HUES64 (cell line): ENCODE data around the gene RIPOR2.

Experiments
- H3K27ac ChIP-seq: 2 replicates; pipeline ENCODE4 v1.7.0; 2013; ENCODE audit warnings: low read depth, low read length, inconsistent platforms
- H3K27me3 ChIP-seq: 2 replicates; pipeline ENCODE4 v1.6.1; 2013; ENCODE audit warnings: mild to moderate bottlenecking, low read length; ENCODE audit not compliant: insufficient read depth
- H3K36me3 ChIP-seq: 2 replicates; pipeline ENCODE4 v1.6.1; 2013; ENCODE audit warnings: mild to moderate bottlenecking, low read length; ENCODE audit not compliant: insufficient read depth
- H3K4me1 ChIP-seq: 2 replicates; pipeline ENCODE4 v1.6.1; 2013; ENCODE audit warnings: mild to moderate bottlenecking, low read length, moderate library complexity; ENCODE audit not compliant: insufficient read depth
- H3K4me3 ChIP-seq: 2 replicates; pipeline ENCODE4 v1.5.1; 2013; ENCODE audit warnings: mild to moderate bottlenecking, low read length, moderate library complexity
- H3K9ac ChIP-seq: 2 replicates; pipeline ENCODE4 v1.6.1; 2013; ENCODE audit warnings: mild to moderate bottlenecking, low read depth, low read length
- H3K9me3 ChIP-seq: 2 replicates; pipeline ENCODE4 v1.6.1; 2013; ENCODE audit warnings: low read depth, low read length; ENCODE audit not compliant: insufficient read depth
- WGBS: fragments of 150-250, 120-280 bp; methylation state at CpG from one replicate; pipeline ENCODE4 v1.1.7; 2013; ENCODE audit warnings: missing lambda C conversion rate; 5-methylcytosine and 5-hydroxymethylcytosine counted together

RIPOR2 gene

DNA sequence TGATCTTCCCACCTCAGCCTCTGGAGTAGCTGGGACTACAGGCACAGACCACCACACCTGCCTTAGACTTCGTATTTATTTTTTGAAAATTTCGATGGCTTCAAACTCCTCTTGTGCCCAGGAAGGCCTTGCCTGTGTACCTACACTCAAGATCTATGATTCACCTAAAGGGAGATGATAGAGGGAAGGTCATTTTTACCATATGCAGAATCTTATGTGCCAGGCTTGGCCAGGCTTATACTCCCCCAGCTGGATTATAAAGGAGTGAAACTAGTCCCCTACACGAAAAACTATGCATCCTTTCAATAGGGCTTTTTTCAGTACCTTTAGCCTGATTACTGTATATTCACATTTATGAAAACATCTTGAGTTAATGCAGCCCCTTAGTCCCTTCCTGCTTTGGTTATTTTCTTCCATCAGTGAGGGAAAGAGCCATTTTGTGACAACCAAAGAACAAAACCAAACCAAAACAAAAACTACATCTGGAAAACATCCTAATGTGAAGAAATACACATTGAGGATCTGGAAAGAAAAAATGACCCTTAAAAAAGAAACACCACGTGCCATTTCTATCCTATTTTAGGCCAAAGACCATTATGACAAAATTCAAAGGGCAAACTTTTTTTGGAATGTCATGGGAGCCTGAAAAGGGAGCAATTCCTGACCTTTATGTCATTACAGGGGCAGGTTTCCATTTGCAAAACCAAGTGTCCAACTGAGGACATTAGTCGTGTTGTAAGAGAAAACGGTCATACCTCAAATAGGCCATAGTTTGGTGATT lies 34.7 kb downstream of the RIPOR2 start:
- 89% methylated on average over 4 of the region's 6 CpGs for WGBS
- Histone ChIP-seq H3K27ac (no peak overlapping the region), H3K4me1 (0 out of 2 replicates have a peak, but pooled peaks cover 8% of the 10 kb centered on the region), H3K9ac (no peak overlapping the region), H3K9me3 (no peaks in the 10 kb centered on the region), H3K36me3 (no peaks in the 10 kb centered on the region), H3K4me3 (no peak overlapping the region), H3K27me3 (no peaks in the 10 kb centered on the region)

DNA sequence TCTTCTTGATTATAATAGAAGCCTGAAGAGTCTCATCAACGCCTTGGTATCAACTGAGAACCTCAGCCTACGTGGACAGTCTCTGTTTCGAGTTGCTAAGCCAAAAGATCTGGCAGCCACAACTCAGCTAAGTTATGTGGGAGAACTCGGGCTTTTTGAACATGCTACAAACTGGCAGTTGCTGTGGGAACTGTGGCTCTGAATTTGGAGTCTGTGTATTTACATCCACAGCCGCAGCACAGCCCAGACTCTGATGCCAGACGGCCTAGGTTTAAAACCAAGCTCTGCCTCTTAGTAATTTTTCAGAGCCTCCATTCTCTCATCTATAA lies 35.8 kb downstream of the RIPOR2 start:
- Histone ChIP-seq H3K4me1 (0 out of 2 replicates have a peak, but pooled peaks cover 8% of the 10 kb centered on the region), H3K9me3 (no peaks in the 10 kb centered on the region), H3K9ac (no peak overlapping the region), H3K27me3 (no peaks in the 10 kb centered on the region), H3K27ac (no peak overlapping the region), H3K4me3 (no peak overlapping the region), H3K36me3 (no peaks in the 10 kb centered on the region)
- 93% methylated on average over 6 of the region's 6 CpGs for WGBS

DNA sequence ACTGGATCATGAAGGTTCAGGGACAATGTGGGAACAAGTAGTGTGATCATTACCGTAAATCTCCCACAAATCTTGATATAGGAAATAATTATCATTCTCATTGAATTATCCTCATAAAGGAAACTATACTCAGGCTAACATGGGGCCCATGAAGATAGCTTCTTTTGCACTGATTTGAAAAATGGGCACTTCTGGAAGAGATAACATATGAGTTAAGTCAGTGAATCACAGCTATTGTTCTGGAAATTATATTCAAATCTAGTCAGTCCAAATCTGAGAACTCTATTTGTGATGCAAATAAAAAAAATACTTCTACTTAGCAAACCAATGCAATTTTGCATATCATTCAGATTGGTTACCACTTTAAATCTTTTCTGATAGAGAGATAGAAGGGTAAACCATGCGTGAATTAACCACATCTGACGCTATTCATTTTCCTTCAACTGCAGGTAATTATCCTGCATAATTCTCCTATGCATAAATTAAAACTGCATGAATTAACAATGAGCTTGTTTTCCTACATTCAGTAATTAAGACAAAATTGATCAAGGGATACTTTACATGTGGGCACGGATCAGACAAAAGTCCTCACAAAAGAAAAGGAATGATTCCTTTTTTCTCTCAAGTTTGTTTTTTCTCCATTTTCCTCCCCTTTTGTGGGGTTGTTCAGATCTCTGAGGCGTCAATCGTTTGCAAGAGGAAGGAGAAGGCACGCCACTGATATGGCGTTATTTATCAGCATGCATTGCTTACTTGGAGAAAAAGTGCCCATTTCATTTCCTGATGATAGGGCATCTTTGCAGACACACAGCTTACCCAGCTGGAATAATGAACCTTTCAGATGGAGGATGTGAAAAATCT lies 36.4 kb downstream of the RIPOR2 start:
- Histone ChIP-seq H3K9me3 (no peaks in the 10 kb centered on the region), H3K4me3 (no peak overlapping the region), H3K36me3 (no peaks in the 10 kb centered on the region), H3K4me1 (0 out of 2 replicates have a peak, but pooled peaks cover 8% of the 10 kb centered on the region), H3K9ac (no peak overlapping the region), H3K27ac (no peak overlapping the region), H3K27me3 (no peaks in the 10 kb centered on the region)
- 91% methylated on average over 8 of the region's 8 CpGs for WGBS

DNA sequence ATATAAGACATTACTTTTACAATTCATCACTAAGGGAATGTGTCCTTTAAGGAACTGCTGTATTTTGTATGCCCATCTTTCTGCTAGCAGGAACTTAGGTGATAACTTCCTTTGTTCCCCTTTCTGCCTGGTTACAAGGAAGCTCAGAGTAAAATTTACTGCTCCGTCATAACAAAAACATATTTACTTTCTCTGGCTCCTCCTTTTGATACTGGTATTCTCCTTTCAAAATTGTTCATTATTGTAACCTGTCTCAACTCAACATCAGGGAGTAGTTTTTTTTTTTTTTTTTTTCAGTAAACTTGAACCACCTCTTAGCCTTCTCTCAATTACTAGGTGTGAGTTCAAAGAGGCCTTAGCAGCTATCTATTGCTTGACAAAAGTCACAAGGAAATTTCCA lies 37.1 kb downstream of the RIPOR2 start:
- Histone ChIP-seq H3K27ac (no peak overlapping the region), H3K9me3 (no peaks in the 10 kb centered on the region), H3K9ac (no peak overlapping the region), H3K27me3 (no peaks in the 10 kb centered on the region), H3K4me1 (0 out of 2 replicates have a peak, but pooled peaks cover 8% of the 10 kb centered on the region), H3K4me3 (no peak overlapping the region), H3K36me3 (no peaks in the 10 kb centered on the region)
- 55% methylated on average over 1 of the region's 1 CpG for WGBS

DNA sequence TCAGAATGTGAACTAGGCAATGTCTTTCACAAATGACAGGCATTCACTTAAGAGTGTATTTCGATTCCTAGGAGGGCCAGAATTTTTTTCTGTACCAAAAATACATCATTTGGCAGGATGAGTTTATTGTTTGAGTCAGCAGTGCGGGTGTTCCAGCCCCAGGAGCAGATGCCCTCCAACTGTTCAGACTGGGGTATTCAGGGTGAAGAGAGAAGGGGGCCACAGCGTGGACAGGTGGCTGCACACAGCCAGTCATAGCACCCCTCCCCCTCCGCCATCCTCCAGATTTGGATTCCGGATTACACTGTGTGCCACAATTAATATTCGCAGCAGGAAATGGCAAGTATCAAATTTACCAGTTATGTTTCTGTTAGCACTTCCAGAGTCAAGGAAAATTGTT lies 38.6 kb downstream of the RIPOR2 start:
- no peaks in the 10 kb centered on the region for H3K27me3 ChIP-seq
- no peaks in the 10 kb centered on the region for H3K9me3 ChIP-seq
- 94% methylated on average over 6 of the region's 6 CpGs for WGBS
- H3K36me3 ChIP-seq = no peaks in the 10 kb centered on the region
- H3K27ac ChIP-seq = no peak overlapping the region
- no peak overlapping the region for H3K9ac ChIP-seq
- no peak overlapping the region for H3K4me3 ChIP-seq
- H3K4me1 ChIP-seq = 0 out of 2 replicates have a peak, but pooled peaks cover 8% of the 10 kb centered on the region

DNA sequence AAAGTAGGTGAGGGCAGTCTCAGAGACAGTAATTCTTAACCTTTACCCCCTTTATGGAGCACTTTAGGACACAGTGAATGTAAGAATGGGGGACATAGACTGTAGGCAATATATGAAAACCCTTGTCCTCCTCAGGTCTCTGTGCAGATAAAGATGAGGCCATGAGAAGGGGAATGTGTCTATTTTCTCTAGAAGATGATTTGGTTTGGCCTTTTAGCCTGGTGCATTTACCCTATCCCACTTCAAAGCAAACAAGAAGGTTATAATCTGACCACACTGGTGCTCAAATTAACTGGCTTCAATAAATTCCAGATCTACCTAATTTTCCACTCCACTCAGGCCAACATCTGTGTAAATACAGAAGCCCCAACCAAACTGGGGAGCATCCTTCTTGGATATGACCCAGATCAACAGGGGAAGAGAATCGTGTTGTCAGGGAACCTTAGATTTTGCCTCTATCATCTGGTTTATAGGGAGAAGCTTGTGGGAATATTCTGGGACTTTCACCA lies 42.4 kb downstream of the RIPOR2 start:
- no peak overlapping the region for H3K27ac ChIP-seq
- no peaks in the 10 kb centered on the region for H3K27me3 ChIP-seq
- no peak overlapping the region for H3K9ac ChIP-seq
- H3K4me3 ChIP-seq = no peak overlapping the region
- H3K9me3 ChIP-seq = no peaks in the 10 kb centered on the region
- H3K36me3 ChIP-seq = no peaks in the 10 kb centered on the region
- H3K4me1 ChIP-seq = peaks cover 3% of the 10 kb centered on the region; the same call in 1 of the 2 replicates
- WGBS = 95% methylated on average over 1 of the region's 1 CpG

DNA sequence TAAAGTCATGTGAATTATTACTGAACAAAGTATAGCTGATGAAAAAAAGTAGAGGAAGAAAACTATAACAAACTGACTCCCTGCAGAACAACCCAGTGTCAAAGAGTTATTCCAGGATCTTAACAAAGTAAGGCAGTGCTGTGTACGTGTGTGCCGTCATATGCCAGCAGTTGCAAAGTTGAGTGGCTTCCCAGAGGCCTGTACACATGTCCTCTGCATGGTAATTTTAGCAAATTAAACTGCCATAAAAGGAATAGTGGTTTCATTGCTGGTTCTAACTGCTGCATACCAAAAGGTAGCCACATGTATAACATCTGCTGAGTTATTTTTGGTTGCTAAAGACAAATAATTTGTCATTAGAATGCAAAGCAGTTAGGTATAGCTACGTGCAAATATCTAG lies 44.8 kb downstream of the RIPOR2 start:
- Histone ChIP-seq H3K9ac (no peak overlapping the region), H3K36me3 (no peaks in the 10 kb centered on the region), H3K27ac (no peak overlapping the region), H3K27me3 (no peaks in the 10 kb centered on the region), H3K4me1 (peaks cover 15% of the 10 kb centered on the region), H3K9me3 (no peaks in the 10 kb centered on the region), H3K4me3 (no peak overlapping the region)
- WGBS = 100% methylated on average over 2 of the region's 3 CpGs

DNA sequence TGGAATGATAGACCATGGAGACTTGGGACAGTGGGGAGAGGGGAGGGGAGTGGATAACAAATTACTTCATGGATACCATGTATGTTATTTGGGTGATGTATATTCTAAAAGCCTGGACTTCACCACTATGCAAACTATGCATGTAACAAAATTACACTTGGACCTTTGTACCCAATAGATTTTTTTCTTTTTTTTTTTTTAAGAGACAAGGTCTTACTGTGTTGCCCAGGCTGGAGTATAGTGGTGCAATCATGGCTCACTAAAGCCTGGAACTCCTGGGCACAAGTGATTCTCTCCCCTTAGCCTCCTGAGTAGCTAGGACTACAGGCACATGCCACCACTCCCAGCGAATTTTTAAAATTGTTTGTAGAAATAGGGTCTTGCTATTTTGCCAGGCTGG lies 45.3 kb downstream of the RIPOR2 start:
- H3K9ac ChIP-seq = no peak overlapping the region
- no CpG with 5 or more reads among the region's 1 CpG for WGBS

DNA sequence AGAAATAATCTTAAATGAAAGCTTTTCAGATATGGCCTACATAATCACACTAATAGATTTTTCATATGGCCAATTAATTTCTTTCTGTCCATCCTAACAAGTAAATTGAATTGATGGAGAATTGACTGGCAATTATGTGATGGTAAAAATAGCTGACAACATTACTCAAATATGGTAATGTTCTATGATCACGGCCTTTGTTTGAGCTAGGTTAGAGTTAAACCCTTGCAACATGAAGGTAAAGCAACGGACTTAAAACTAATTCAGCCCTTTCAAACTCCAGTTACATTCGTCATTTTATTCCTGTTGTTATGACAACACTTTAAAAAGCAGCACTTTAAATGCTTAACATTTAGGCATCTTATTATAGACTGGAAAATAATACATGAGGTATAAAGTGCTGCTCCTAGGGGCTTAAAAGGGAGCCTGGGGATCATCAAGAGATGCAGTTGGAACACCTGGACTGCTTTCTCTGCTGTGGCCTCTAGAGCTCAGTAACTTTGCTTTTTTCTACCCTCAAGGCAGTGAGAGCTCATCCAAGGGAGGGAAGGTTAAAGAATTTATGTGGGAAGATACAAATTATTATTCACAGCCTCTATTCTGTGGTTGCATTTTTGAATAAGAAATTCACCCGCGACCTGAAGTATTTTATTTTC lies 46.9 kb downstream of the RIPOR2 start:
- Histone ChIP-seq H3K9ac (no peak overlapping the region), H3K27ac (no peak overlapping the region)
- WGBS = 91% methylated on average over 5 of the region's 5 CpGs

More for the DNA sequence above, 45.3 kb downstream of the RIPOR2 start:
- H3K9me3 ChIP-seq = no peaks in the 10 kb centered on the region
- H3K27me3 ChIP-seq = no peaks in the 10 kb centered on the region
- no peak overlapping the region for H3K27ac ChIP-seq
- no peaks in the 10 kb centered on the region for H3K36me3 ChIP-seq
- peaks cover 15% of the 10 kb centered on the region for H3K4me1 ChIP-seq
- no peak overlapping the region for H3K4me3 ChIP-seq

DNA sequence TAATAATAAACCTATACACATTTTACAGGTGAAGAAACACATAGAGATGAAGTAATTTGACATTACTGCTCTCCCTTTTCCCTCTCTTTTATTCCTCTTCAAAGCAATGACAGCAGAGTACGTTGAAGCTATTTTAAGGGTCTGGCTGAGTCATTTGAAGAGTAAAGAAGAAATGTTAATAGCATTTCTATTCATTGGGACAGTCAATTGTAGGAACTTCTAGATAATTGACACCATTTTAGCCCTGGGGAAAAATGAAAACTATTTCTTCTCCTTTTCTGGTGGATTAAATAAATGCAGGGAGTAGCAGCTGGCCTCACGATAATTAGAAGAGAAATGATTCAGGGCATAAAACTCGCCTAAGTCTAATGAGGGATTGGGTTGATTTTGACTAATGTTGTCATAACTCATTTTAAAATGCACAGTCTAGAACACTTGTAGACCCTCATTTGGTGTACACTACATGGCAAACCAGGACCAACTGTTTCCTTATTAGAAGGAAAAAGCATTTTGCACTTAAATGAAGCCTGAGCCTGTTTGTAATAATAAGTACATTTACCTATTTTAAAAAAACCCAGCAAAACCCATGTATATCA lies 48.1 kb downstream of the RIPOR2 start:
- no peak overlapping the region; the same call in 1 of the 2 replicates for H3K27ac ChIP-seq
- no peaks in the 10 kb centered on the region for H3K9me3 ChIP-seq
- WGBS = 89% methylated on average over 3 of the region's 3 CpGs
- H3K9ac ChIP-seq = no peak overlapping the region
- H3K27me3 ChIP-seq = no peaks in the 10 kb centered on the region
- H3K4me3 ChIP-seq = no peak overlapping the region
- peaks cover 15% of the 10 kb centered on the region for H3K4me1 ChIP-seq
- H3K36me3 ChIP-seq = no peaks in the 10 kb centered on the region

More for the DNA sequence above, 46.9 kb downstream of the RIPOR2 start:
- H3K36me3 ChIP-seq = no peaks in the 10 kb centered on the region
- H3K27me3 ChIP-seq = no peaks in the 10 kb centered on the region
- H3K4me1 ChIP-seq = peaks cover 15% of the 10 kb centered on the region
- no peaks in the 10 kb centered on the region for H3K9me3 ChIP-seq
- H3K4me3 ChIP-seq = no peak overlapping the region
